GM18858 (cell line): ENCODE measurements around the gene CAMKMT.
"Not testable (repeated sequence)": the region's sequence is repeated elsewhere in the genome, so short reads cannot be mapped to it uniquely, and the experiment has no call there.

Source experiments
- ATAC-seq: cut with Tn5 transposase; IDR thresholded peaks from one replicate; pipeline ENCODE4 v1.9.1; 2021; ENCODE audit not compliant: unreplicated experiment

Gene CAMKMT

DNA sequence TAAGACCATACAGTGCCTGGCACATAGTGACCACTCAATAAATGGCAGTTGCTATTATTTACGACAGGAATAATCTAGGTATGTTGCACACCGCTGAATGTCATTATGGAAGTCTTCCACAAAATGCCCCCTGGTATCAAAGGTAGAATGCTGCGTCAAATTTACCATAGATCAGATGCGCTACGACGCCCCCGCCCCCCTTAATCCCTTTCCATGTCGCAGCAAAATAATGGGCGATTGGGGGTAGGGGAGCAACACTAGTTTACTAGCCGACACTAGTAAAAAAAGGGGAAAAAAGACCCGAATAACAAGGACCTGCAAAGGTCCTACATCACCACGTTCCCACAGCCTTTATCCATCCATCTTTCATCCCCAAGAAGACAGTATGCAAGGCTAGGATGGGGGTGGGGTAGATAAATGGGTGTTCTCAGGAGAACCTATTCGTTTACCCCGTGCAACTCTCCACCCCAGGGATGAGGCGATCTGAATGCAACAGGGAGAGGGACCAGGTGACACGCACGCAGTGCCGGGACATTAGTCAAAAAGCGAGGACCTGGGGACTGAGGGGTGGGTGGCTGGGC is 908 bp upstream of the CAMKMT start:
- no peak for ATAC-seq

DNA sequence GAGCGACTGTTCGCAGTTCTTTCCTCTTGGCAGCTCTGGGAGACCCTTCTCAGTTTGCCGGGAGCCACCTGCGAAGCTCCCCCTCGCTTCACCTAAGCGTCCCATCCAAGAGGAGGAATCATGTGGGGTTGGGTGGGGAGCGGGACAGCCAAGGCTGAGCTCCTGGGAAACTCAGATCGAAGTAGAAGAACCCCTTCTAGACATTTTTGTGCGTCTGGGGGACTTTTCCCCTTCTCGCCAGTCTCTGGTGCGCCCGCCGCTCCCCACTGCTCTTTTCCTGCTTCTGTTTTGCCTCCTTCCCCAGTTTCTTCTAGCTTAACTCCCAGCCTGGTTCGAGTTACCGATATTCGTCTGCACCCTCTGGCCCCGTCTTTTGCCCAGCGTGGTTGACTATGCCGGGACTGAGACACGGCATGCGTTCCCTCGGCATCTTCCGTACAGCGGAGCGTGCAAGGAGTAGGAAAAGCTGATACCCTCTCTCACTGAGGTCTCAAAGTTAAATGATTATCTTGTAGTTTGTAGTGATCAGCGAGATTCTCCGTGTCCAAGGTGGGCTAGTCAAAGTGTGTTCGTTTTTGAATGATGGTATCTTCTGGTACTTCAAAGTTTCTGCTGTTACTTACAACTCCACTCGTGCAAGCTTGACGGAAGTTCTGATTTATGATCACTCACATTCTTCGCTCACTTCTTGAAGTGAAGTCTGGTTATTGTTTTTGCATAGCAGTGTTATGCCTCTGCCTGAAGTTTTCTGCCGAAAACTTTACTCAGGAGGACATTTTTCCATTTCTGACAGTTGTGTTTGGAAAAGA is 664 bp downstream of the CAMKMT start:
- no peak for ATAC-seq

DNA sequence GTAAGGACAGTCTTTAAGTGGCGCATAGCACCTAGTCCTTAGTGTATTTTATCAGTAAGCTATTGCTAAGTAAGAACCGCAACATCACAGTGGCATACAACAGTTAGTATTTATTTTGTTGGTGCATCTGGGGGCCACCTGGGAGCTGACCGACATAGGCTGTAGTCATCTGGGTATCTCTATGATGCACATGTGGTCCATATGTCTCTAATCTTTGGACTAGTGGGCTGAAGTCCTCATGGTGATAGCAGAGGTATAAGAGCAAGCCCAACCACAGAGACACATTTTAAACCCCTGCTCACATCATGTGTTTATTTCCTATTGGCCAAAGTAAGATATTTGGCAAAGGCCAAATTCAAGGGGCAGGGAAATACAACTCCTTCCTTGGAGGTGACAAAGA is 2.9 kb downstream of the CAMKMT start:
- ATAC-seq: no peak

DNA sequence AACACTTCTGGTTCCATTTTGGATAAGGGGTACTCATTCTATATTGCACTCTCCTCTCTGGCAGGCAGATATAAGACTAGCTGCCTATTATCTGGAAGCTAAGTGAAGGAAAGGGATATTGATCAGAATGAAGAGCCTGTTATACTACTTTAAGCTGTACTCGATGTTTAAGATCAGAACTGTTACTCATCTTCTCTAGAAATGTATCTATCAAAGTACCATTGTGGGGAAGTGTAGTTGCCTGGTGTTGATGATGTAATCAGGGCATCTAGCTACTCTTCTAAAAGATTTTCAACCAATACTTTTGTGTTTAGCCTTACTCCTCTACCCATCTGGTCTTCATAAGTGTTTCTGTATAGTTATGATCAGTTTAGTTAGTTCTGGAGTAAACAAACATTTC is 5.8 kb downstream of the CAMKMT start:
- no peak for ATAC-seq

DNA sequence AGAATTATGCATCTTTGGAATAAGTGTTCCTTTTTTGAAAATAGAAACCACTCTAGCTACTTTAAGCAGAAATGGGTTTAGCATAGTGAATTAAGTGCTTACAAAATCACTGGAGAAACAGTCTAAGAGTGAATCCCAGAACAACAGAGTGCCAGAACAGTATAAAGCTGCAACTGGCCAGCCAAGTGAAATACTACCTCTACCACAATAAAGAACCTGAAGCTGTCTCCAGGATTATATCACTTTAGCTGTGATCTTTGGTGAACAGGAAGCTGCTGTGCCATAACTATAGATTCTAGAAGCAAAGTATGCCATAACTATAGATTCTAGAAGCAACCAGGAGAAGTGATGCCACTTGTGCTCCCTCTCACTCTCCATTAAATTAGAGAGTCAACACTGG is 7.6 kb downstream of the CAMKMT start:
- no peak for ATAC-seq

DNA sequence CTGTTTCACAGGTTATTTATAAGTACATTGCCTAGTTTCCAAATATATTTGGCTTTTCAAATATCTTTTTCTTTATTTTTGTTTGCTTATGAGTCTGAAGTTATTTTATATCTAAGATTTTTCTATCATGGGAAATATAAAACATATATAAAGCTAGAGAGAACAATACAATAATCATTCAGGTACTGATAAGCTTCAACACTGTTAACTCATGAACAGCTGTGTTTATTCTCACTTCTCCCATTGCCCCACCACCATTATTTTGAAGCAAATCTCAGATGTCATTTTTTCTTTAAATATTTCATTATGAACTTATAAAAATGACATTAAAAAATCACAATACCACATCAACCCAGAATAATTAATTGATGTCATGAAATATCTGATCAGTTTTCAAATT is 9.7 kb downstream of the CAMKMT start:
- no peak for ATAC-seq

DNA sequence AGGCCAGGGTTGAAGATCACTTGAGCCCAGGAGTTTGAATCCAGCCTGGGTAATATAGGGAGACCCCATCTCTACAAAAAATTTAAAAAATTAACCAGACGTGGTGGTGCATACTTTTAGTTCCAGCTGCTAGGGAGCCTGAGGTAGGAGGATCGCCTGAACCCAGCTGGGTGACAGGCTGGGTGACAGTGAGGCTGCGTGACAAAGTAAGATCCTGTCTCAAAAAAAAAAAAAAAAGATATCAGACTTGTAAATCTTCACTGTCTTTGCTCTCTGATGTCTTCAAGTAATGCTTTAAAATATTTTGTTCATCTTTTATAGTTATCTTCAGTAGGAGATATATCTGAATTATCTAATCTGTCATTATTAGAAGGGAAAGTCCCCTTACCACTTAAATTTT is 10.5 kb downstream of the CAMKMT start:
- no peak for ATAC-seq

DNA sequence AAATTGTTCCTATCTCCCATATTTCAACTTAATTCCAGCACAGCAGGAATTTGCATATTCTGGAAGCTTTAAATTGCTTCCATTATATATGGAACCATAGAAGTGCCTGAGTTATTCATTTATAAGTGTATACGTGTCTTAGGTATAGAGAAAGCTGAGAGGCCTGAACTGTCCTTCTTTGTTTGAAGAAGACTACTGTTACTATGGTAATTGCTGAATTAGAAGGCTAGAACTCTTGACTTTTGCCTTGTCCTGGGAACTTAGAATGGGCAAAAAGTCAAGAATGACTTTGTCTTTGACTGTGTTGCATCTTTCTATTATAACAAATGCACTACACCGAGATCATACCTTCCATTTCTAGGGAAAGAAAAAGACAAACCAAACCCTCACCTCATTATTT is 15.7 kb downstream of the CAMKMT start:
- no peak for ATAC-seq

DNA sequence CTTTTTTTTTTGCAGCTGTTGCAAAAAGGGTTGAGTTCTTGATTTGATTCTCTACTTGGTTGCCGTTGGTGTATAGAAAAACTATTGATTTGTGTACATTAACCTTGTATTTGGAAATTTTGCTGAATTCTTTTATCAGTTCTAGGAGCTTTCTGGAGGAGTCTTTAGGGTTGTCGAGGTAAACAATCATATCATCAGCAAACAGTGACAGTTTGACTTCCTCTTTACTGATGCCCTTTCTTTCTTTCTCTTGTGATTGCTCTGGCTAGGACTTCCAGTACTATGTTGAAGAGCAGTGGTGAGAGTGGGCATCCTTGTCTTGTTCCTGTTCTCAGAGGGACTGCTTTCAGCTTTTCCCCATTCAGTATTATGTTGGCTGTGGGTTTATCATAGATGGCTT is 23.5 kb downstream of the CAMKMT start:
- ATAC-seq: not testable (repeated sequence)

DNA sequence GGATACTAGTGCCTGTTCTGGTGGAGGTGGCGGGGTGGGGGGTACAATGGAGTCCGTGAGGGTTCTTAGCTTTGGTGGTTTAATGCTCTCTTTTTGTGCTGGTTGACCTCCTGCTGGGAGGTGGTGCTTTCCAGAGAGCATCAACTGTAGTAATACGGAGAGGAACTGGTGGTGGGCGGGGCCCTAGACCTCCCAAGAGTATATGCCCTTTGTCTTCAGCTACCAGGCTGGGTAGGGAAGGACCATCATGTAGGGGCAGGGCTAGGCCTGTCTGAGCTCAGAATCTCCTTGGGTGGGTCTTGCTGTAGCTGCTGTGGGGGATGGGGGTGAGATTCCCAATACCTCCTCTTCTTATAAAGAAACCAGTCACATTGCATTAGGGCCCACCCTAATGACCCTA is 27.1 kb downstream of the CAMKMT start:
- no peak for ATAC-seq

DNA sequence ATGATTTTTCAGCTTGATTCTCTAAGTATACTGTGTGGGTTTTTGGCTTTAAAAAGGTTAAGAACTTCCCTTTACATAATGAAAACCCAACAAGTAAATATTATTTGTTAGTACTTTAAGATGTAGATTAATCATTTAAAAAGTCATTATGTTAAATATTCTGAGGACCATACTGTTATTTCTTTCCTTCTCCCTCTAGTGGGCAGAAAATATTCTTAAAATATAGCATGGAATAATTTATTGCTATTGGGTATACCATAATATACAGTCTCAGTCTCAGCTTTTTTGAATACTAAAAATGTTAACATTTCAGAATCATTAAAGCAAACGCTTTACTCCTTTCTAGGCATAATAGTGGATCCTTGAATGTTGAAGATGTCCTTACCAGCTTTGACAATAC is 28.1 kb downstream of the CAMKMT start:
- no peak for ATAC-seq

DNA sequence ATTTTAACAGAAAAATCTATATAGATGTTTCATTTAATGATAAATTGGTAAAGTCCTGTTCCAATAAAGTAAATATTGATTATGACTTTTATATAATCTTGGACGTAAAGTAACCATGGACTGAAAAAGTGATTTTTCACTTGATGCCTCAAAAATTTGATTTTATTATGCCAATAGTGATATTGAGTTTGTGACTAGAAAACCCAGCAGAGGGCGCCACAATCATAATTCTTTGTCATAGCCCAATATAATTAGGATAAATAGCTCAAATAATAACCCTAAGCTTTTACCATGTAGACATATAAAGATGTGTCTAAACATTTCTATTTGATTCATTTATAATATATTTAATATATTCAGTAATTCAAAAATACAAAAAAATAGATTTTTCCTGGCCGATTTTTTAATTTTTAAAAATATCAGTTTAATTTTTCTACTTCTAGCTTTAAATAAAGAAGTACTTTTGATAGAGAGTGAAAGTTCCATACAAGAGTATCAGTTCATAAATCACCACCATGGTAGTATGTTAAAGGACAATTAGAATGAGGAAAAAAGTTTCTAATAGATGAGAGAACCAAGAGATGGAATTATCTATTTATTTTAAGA is 30.7 kb downstream of the CAMKMT start:
- no peak for ATAC-seq

DNA sequence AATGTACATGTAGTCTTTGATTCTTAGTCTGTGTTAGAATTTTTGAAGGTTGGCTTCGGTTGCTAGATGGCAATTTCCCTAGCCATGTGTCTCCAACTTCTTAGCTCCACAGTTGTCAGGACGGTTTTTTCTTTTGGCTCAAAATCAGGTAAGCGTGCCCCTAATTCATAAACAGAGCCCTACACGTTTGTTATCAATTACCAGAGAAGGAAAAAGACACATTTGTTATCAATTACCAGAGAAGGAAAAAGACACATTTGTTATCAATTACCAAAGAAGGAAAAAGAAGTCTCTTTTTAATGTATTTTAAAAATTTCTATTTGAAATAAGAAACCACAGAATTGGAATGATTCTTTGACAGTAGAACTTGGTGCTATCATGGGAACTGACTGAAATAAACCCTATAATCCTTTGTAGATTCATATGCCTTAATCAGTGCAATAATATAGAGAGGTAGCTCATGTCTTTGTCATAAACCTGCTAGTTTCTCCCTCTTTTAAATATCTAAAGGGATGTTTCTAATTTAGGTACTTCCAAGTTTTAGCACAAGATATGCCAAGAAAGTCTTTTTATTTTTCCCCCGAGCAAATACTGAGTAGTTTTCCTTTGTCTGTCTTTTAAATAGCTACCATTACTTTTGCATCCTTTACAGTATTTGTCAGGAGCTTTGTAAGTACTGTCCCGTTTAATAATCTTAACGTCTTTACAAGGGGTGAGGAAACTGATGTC is 35.9 kb downstream of the CAMKMT start:
- ATAC-seq: no peak

DNA sequence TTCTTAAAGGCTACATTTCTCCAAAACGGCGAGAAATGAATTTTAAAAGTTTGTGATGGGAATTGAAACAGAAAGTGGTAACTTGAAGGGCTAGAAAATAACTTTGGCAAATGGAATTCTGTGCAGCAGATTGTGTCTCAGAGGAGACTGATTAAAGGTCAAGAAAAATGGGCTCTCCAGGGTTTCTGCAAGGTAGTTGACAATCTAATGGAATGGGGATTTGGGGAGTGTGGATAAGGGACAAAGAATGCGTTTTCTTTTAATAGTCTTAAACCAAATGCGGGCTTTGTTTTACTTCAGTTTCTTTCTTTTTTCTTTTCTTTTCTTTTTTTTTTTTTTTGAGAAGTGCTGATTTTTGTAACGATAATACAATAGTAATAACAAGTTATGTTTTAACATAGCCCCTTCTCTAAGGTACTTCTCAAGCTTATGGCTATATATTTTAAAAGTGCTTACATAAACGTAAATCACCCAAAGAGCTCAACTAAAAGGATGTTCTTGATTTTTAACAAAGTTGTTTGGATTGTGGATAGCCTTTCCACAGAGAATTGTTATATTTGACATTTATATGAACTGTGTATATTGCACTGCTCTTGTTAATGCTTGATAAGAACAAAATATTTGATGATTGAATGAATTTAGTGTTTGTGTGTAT is 36.6 kb downstream of the CAMKMT start:
- ATAC-seq: no peak

DNA sequence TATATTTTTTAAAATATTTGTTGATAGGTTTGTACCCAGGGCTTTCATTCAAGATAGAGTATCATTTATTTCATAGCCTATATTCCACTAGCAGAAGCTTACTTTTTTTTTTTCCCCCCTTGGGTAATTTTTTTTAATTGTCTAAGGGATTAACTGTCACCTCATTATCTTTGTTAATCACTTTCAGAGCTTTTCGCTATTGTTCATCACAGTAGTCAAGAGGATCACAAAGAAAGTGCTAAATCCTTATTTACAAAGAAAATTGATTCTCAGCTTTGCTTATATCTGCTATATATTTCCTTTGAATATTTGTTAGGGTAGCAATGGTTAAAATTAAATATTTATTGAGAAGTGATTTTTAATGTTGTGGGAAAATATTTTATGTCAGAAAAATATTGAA is 59.0 kb downstream of the CAMKMT start:
- no peak for ATAC-seq

DNA sequence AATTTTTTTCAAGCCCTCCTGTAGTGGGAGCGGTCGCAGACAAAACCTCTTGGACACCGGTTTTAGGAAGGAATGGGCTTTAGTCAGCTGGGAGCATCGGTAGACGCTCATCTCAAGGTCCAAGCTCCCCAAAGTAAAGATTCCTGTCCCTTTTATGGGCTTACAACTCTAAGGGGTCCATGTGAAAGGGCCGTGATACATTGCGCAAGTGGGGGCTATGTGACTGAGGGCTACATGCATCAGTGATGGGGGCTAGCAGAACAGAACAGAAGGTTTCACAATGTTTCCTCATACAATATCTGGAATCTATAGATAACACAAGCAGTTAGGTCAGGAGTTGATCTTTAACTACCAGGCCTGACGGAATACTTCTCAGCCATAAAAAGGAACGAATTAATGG is 62.5 kb downstream of the CAMKMT start:
- ATAC-seq: no peak

DNA sequence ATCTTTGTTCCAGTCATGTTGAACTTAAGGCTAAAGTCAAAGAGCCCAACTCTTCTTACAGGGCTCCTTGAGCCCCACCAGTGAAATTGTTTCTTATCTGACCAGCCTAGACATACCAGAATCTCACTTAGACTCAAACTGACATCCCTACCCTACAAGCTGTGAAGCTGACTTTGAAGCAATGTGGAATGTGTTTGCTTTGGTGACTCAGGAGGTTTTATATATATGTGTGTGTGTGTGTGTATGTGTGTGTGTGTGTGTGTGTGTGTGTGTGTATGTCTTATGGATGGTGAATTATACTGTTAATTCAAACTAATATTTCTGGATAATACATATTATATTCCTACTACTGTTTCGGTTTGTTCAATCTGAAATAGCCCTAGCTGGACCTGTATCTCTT is 67.3 kb downstream of the CAMKMT start:
- no peak for ATAC-seq

DNA sequence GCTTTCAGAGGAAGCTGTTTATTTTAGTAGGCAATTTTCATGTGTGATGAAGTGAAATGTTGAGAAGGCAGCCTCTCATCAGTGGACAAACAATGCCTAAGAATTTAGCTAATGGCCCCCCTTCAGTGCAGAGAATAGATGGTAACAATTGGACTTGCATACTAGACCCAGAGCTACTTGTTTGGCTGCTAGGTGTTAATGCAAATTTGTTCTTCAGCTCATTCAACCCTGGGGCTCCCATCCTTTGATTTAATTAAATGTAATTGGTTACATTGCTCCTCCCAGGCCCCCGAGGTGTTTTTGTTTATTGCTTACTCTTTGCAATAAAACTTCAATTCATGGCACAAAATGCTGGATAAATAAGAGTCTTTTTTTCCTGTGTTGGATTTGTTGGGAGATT is 68.6 kb downstream of the CAMKMT start:
- ATAC-seq: no peak

DNA sequence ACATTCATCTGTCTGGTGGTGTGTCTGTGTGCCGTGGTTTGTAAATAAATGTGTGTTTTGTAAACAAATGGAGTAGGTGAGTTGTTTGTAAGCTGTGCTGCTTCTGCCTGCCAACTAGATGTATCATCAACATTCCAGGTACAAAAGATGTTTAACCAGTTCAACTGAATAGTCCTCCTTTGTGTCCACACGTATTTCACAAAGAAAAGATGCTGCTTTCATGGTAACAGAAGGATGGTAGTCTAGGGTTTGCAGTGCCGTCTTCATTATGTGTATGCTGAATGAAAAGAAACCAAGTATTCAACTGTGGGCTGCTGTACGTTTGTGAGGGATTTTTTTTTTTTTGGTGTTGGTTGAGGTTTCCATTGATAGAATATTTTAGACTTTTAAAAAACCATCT is 72.1 kb downstream of the CAMKMT start:
- ATAC-seq: no peak

DNA sequence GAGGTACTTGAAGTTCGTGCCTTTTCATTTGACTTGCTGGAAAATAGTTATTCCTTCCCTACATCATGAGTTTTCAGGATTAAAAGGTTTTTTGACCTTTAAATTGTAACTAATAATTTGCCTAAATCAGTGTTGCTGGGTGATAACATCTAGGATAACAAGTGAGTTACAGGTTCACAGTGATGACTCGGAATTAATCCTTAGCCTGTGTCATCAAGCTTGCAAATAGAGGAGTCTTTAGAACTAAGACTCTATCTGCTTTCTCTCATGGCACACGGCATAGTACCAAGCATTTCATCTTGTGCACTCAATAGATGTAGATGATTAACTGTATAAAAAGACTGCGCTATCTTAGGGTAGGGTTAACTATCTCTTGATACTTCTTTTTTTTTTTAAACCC is 79.5 kb downstream of the CAMKMT start:
- no peak for ATAC-seq

DNA sequence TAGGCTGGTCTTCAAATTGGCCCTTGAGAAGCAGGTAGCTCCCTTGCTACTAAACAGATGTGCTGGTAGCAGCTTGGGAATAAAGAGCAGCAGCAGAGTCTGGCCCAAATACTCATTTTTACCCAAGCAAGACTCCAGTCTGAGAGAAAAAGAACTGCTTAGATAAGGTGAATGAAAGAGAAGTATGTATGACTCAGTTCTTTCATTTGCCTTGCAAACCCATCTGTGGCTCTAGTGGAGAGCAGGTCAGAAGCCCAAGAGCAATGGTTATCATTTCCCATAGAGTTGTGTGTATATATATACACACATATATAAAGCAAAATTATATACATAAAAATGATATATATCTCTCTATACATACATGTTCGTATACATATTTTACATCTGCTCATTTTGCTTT is 80.3 kb downstream of the CAMKMT start:
- no peak for ATAC-seq
